K562 (cell line): ENCODE data around the gene HPD. TPM values are rescaled to one million over a fixed set of nuclear protein-coding genes. Genes with fewer than 3 reads are reported as not detected.

Source experiments
- ARNT ChIP-seq, 2 experiments: fragments of 450-650 bp; IDR thresholded peaks; 2 replicates each; pipeline ENCODE4 v1.6.1; 2016; ENCODE audit warnings: mild to moderate bottlenecking in 1 of 2
- ATF7 ChIP-seq: fragments of 450-650 bp; IDR thresholded peaks from 2 replicates; pipeline ENCODE4 v1.7.1; 2014; ENCODE audit warnings: mild to moderate bottlenecking, moderate library complexity
- CREB5 ChIP-seq: fragments of 250-450 bp; sonication (Bioruptor Pico); IDR thresholded peaks from 2 replicates; pipeline ENCODE4 v1.5.0; 2020; ENCODE audit warnings: mild to moderate bottlenecking
- DPF2 ChIP-seq: fragments of 450-650 bp; IDR thresholded peaks from 2 replicates; pipeline ENCODE4 v1.6.1; 2016
- HMG20A ChIP-seq: fragments of 450-650 bp; formaldehyde crosslinking; conservative IDR thresholded peaks from 2 replicates; pipeline ENCODE4 v1.4.0; 2020; ENCODE audit warnings: mild to moderate bottlenecking, mixed read lengths
- JUNB ChIP-seq: fragments of 450-650 bp; formaldehyde crosslinking; conservative IDR thresholded peaks from 2 replicates; pipeline ENCODE4 v1.4.0; 2020; ENCODE audit warnings: mild to moderate bottlenecking
- MAFG ChIP-seq: fragments of 450-650 bp; conservative IDR thresholded peaks from 2 replicates; pipeline ENCODE4 v1.6.1; 2016; ENCODE audit warnings: missing genetic modification characterization, missing compliant biosample characterization
- NFATC3 ChIP-seq: fragments of 450-650 bp; IDR thresholded peaks from 2 replicates; pipeline ENCODE4 v1.6.1; 2017; ENCODE audit warnings: mild to moderate bottlenecking
- PHTF2 ChIP-seq: fragments of 250-450 bp; sonication (Bioruptor Pico); IDR thresholded peaks from 2 replicates; pipeline ENCODE4 v1.5.0; 2021; ENCODE audit warnings: mild to moderate bottlenecking
- SMARCC2 ChIP-seq: fragments of 450-650 bp; IDR thresholded peaks from 2 replicates; pipeline ENCODE4 v1.6.1; 2017; ENCODE audit warnings: antibody characterized with exemption, moderate library complexity, mild to moderate bottlenecking, low read depth
- TBL1XR1 ChIP-seq, 2 experiments: IDR thresholded peaks; 2 replicates each; pipeline ENCODE4 v1.6.1; 2012; ENCODE audit warnings: improper control_type of control experiment in 2 of 2, low read length in 2 of 2, mild to moderate bottlenecking in 1 of 2
- ZNF224 ChIP-seq: sonication (generic); formaldehyde crosslinking; IDR thresholded peaks from 2 replicates; pipeline ENCODE4 v1.8.0; 2022; ENCODE audit warnings: mild to moderate bottlenecking, missing genetic modification reagents
- ZSCAN29 ChIP-seq: fragments of 450-650 bp; IDR thresholded peaks from 2 replicates; pipeline ENCODE4 v1.6.1; 2017
- polyA plus RNA-seq, 8 experiments: library from polyadenylated mRNA; depleted of rRNA in 4 of 8; stranded (reverse) in 5 of 8; unstranded in 3 of 8; fragments of >200 nt; fragmentation: Nextera tagmentation in 2 of 8; fragmentation: Illumina TruSeq in 1 of 8; extraction: Ambion mirVana in 2 of 8; extraction: Trizol in 1 of 8; gene quantifications; 2 replicates each; pipeline versions ENCODE4 v1.2.1 to v1.2.3, GENCODE V29; 2011 to 2014; ENCODE audit warnings: inconsistent platforms in 1 of 8, missing spikeins in 1 of 8
- total RNA-seq, 7 experiments: library from RNA; depleted of rRNA in 6 of 7; stranded (reverse); fragments of >200 nt in 6 of 7; fragmentation: Illumina TruSeq in 2 of 7; extraction: Trizol in 2 of 7; gene quantifications; 2 replicates each; pipeline versions ENCODE4 v1.2.1 to v1.2.3, GENCODE V29; 2011 to 2021; ENCODE audit warnings: low replicate concordance in 1 of 7
- TF ChIP-seq, protein P1 (sequence below), 2 experiments: fragments of 450-650 bp; IDR thresholded peaks; 2 replicates each; pipeline ENCODE4 v1.6.1; 2018; ENCODE audit warnings: mild to moderate bottlenecking in 2 of 2, low read depth in 1 of 2; ENCODE audit not compliant: partially characterized antibody in 2 of 2
- TF ChIP-seq, protein P2 (sequence below): fragments of 450-650 bp; IDR thresholded peaks from 2 replicates; pipeline ENCODE4 v1.6.1; 2016; ENCODE audit warnings: low read depth, mild to moderate bottlenecking, moderate library complexity
- TF ChIP-seq, protein P3 (sequence below): sonication (generic); formaldehyde crosslinking; IDR thresholded peaks from 2 replicates; pipeline ENCODE4 v1.8.0; 2023; ENCODE audit warnings: mild to moderate bottlenecking, missing genetic modification reagents
- TF ChIP-seq, protein P4 (sequence below): fragments of 450-650 bp; IDR thresholded peaks from 2 replicates; pipeline ENCODE4 v1.6.1; 2014; ENCODE audit warnings: low read depth, mild to moderate bottlenecking, moderate library complexity, borderline replicate concordance

Gene HPD
- total and polyA plus RNA-seq, 9 of the 15 experiments (the other 6 are each of a cell fraction or from before 2014, with no cell fraction given): 0.06 to 0.29 (median 0.07) TPM; not detected in 4

- TF ChIP-seq, protein P1, sequence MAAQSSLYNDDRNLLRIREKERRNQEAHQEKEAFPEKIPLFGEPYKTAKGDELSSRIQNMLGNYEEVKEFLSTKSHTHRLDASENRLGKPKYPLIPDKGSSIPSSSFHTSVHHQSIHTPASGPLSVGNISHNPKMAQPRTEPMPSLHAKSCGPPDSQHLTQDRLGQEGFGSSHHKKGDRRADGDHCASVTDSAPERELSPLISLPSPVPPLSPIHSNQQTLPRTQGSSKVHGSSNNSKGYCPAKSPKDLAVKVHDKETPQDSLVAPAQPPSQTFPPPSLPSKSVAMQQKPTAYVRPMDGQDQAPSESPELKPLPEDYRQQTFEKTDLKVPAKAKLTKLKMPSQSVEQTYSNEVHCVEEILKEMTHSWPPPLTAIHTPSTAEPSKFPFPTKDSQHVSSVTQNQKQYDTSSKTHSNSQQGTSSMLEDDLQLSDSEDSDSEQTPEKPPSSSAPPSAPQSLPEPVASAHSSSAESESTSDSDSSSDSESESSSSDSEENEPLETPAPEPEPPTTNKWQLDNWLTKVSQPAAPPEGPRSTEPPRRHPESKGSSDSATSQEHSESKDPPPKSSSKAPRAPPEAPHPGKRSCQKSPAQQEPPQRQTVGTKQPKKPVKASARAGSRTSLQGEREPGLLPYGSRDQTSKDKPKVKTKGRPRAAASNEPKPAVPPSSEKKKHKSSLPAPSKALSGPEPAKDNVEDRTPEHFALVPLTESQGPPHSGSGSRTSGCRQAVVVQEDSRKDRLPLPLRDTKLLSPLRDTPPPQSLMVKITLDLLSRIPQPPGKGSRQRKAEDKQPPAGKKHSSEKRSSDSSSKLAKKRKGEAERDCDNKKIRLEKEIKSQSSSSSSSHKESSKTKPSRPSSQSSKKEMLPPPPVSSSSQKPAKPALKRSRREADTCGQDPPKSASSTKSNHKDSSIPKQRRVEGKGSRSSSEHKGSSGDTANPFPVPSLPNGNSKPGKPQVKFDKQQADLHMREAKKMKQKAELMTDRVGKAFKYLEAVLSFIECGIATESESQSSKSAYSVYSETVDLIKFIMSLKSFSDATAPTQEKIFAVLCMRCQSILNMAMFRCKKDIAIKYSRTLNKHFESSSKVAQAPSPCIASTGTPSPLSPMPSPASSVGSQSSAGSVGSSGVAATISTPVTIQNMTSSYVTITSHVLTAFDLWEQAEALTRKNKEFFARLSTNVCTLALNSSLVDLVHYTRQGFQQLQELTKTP (IDR thresholded peaks at IDR 0.05; ENCODE audit: low read depth in 1 of 2, partially characterized antibody in 2 of 2): peak in 1 of 2 experiments; percentile 12
- TF ChIP-seq ZNF224 (CRISPR knock-in tag): 0 out of 2 replicates have a peak, but pooled peaks have one; percentile 25
- TF ChIP-seq HMG20A: no peak
- TF ChIP-seq, protein P2, sequence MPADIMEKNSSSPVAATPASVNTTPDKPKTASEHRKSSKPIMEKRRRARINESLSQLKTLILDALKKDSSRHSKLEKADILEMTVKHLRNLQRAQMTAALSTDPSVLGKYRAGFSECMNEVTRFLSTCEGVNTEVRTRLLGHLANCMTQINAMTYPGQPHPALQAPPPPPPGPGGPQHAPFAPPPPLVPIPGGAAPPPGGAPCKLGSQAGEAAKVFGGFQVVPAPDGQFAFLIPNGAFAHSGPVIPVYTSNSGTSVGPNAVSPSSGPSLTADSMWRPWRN: no peak
- TF ChIP-seq, protein P3, sequence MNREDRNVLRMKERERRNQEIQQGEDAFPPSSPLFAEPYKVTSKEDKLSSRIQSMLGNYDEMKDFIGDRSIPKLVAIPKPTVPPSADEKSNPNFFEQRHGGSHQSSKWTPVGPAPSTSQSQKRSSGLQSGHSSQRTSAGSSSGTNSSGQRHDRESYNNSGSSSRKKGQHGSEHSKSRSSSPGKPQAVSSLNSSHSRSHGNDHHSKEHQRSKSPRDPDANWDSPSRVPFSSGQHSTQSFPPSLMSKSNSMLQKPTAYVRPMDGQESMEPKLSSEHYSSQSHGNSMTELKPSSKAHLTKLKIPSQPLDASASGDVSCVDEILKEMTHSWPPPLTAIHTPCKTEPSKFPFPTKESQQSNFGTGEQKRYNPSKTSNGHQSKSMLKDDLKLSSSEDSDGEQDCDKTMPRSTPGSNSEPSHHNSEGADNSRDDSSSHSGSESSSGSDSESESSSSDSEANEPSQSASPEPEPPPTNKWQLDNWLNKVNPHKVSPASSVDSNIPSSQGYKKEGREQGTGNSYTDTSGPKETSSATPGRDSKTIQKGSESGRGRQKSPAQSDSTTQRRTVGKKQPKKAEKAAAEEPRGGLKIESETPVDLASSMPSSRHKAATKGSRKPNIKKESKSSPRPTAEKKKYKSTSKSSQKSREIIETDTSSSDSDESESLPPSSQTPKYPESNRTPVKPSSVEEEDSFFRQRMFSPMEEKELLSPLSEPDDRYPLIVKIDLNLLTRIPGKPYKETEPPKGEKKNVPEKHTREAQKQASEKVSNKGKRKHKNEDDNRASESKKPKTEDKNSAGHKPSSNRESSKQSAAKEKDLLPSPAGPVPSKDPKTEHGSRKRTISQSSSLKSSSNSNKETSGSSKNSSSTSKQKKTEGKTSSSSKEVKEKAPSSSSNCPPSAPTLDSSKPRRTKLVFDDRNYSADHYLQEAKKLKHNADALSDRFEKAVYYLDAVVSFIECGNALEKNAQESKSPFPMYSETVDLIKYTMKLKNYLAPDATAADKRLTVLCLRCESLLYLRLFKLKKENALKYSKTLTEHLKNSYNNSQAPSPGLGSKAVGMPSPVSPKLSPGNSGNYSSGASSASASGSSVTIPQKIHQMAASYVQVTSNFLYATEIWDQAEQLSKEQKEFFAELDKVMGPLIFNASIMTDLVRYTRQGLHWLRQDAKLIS (CRISPR knock-in tag): peak; percentile 55; the same call in 1 of the 2 replicates
- no peak for TF ChIP-seq NFATC3
- peak; percentile 59; the same call in 1 of the 2 replicates for TF ChIP-seq ZSCAN29
- TF ChIP-seq DPF2: 0 out of 2 replicates have a peak, but pooled peaks have one; percentile 44
- TF ChIP-seq, protein P4, sequence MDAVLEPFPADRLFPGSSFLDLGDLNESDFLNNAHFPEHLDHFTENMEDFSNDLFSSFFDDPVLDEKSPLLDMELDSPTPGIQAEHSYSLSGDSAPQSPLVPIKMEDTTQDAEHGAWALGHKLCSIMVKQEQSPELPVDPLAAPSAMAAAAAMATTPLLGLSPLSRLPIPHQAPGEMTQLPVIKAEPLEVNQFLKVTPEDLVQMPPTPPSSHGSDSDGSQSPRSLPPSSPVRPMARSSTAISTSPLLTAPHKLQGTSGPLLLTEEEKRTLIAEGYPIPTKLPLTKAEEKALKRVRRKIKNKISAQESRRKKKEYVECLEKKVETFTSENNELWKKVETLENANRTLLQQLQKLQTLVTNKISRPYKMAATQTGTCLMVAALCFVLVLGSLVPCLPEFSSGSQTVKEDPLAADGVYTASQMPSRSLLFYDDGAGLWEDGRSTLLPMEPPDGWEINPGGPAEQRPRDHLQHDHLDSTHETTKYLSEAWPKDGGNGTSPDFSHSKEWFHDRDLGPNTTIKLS: peak; percentile 84; the same call in 1 of the 2 replicates
- TF ChIP-seq CREB5: no peak
- TF ChIP-seq MAFG (tag): no peak
- TF ChIP-seq TBL1XR1 (IDR thresholded peaks at IDR 0.05; ENCODE audit: low read length in 2 of 2): peak in 1 of 2 experiments; percentile 5; a peak in 1 of 4 replicates
- TF ChIP-seq ATF7: peak; percentile 14; the same call in 1 of the 2 replicates
- no peak for TF ChIP-seq ARNT (IDR thresholded peaks at IDR 0.05)
- TF ChIP-seq SMARCC2: no peak
- TF ChIP-seq JUNB (CRISPR knock-in tag): no peak
- no peak for TF ChIP-seq PHTF2
Observed at GRCh38 chr12:121794534-121795033, 64.1 kb downstream of the HPD start (continued).
